ENCODE results near the gene PITX3. TPM values are rescaled to one million over a fixed set of nuclear protein-coding genes. Genes with fewer than 3 reads are reported as not detected.
A peak's percentile ranks its signal among the peaks of the same experiment; 100 is the strongest.

PITX3 gene
- total and polyA plus RNA-seq, 7 donors: 2.0 to 9.7 (median 7.6) TPM

DNA sequence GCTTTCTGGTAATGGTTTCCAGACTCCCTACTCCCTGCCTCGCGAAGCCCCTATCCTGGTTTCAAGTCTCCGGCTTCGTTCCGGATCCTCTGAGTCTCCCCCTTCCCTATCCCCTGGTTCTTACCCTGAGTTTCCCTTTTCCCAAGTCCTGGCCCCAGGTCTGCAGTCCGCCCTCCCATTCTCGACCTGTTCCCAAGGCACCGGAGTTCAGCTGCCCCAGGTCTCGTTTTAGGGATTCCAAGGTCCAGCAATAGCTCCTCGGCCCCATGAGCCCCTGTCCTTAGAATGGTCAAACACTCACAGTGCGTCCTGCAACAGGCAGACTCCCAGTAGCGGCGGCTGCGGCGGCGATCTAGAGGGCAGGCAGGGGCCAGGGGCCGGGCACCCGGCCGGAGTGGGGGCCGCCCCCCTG is 274 bp downstream of the PITX3 start:
- Histone ChIP-seq H3K27me3 (ENCODE audit: insufficient read depth in 3 of 3, low read length in 2 of 3) (no peaks in the 10 kb centered on the region), H3K27ac (peak overlapping the region; percentile 90), H3K9me3 (no peaks in the 10 kb centered on the region), H3K36me3 (ENCODE audit: insufficient read depth in 1 of 2, low read depth in 1 of 2) (no peaks in the 10 kb centered on the region), H3K4me3 (peak overlapping the region; percentile 87), H3K4me1 (peaks cover 43% of the 10 kb centered on the region)
- 1 to 2% (median 1%) methylated on average over 17 to 20 of the region's 20 CpGs for WGBS, 3 donors
- intact Hi-C loops (cut with DNase I): loop anchor here in 1 of 2 donors (10.0 kb wide), 1 partner anchor 54 kb away; no protein-coding TSS in a partner anchor
- ATAC-seq: peak in 2 of 4 donors; percentile 46 to 49
- no peak for DNase-seq
- TF ChIP-seq, protein P1, sequence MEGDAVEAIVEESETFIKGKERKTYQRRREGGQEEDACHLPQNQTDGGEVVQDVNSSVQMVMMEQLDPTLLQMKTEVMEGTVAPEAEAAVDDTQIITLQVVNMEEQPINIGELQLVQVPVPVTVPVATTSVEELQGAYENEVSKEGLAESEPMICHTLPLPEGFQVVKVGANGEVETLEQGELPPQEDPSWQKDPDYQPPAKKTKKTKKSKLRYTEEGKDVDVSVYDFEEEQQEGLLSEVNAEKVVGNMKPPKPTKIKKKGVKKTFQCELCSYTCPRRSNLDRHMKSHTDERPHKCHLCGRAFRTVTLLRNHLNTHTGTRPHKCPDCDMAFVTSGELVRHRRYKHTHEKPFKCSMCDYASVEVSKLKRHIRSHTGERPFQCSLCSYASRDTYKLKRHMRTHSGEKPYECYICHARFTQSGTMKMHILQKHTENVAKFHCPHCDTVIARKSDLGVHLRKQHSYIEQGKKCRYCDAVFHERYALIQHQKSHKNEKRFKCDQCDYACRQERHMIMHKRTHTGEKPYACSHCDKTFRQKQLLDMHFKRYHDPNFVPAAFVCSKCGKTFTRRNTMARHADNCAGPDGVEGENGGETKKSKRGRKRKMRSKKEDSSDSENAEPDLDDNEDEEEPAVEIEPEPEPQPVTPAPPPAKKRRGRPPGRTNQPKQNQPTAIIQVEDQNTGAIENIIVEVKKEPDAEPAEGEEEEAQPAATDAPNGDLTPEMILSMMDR (IDR thresholded peaks at IDR 0.05): no peak

DNA sequence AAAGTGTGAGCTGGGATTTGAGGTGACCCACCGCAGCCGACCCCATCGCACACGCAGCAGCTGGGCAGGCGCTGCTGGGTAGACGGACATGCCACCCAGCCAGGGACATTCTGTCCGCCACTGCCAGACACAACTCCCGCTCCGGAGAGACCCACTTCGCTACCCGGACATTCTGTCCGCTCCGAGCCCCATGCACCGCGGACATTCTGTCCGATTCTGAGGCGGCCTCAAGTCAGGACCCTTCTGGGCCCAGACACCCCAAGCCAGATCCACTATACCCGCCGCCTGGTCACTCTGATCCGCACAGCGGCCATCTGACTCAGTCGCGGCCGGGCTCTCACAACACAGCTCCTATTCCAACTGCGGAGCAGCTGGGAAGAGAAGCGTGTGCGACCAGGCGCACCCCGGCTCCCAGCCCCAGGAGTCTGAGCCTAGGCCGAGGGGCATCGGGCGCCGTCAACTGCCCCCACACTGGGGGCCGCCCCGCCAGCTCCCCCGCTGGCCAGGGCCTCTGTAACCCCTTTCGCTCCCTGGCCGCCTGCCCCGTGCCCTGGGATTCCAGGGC is 763 bp downstream of the PITX3 start:
- H3K27me3 ChIP-seq (ENCODE audit: insufficient read depth in 3 of 3, low read length in 2 of 3): no peaks in the 10 kb centered on the region
- H3K36me3 ChIP-seq (ENCODE audit: insufficient read depth in 1 of 2, low read depth in 1 of 2): no peaks in the 10 kb centered on the region
- intact Hi-C loops (cut with DNase I): loop anchor here in 1 of 2 donors (10.0 kb wide), 1 partner anchor 54 kb away; no protein-coding TSS in a partner anchor
- H3K4me3 ChIP-seq: peak overlapping the region; percentile 87
- H3K4me1 ChIP-seq: peaks cover 45% of the 10 kb centered on the region
- TF ChIP-seq, protein P1 (IDR thresholded peaks at IDR 0.05): no peak
- H3K27ac ChIP-seq: peak overlapping the region; percentile 90
- ATAC-seq (peak in 3 of 4 donors; percentile 24 to 42 (median 25)), DNase-seq (peak; percentile 44 to 70)
- WGBS, 3 donors: 7 to 11% (median 10%) methylated on average over 32 to 39 of the region's 39 CpGs
- no peaks in the 10 kb centered on the region for H3K9me3 ChIP-seq

DNA sequence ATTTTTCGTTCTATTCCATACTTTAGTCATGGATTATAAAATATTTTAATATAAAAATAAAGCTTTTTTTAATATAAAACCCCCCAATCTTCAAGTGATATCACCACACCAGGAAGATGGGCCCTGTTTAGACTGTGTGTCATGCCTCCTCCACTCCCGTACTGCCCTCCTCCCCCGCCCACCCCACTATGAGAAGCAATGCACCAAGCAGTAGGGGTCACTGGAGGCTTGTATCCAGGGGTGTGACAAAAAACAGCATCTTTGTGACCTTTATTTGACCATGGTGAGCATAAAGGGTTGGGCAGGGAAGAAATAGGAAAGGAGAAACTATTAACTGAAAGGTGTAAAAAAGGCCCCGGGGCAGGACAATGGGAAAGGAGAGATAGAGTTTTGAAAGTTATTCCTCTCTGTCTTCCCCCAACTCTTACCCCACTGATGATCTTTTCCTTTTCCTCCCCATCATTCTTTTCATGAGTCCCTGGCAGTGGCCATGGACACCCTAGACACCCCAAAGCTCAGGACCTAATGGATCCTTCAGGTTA is 3.5 kb downstream of the PITX3 start:
- Histone ChIP-seq H3K27me3 (ENCODE audit: insufficient read depth in 3 of 3, low read length in 2 of 3) (no peaks in the 10 kb centered on the region), H3K9me3 (no peaks in the 10 kb centered on the region), H3K4me1 (peaks cover 47% of the 10 kb centered on the region), H3K36me3 (ENCODE audit: insufficient read depth in 1 of 2, low read depth in 1 of 2) (no peaks in the 10 kb centered on the region), H3K27ac (no peak overlapping the region), H3K4me3 (no peak overlapping the region)
- intact Hi-C loops (cut with DNase I): no loop called here
- no peak for DNase-seq
- ATAC-seq: no peak
- WGBS, 3 donors: 30 to 52% (median 44%) methylated on average over 4 of the region's 4 CpGs
- TF ChIP-seq, protein P1 (IDR thresholded peaks at IDR 0.05): no peak

DNA sequence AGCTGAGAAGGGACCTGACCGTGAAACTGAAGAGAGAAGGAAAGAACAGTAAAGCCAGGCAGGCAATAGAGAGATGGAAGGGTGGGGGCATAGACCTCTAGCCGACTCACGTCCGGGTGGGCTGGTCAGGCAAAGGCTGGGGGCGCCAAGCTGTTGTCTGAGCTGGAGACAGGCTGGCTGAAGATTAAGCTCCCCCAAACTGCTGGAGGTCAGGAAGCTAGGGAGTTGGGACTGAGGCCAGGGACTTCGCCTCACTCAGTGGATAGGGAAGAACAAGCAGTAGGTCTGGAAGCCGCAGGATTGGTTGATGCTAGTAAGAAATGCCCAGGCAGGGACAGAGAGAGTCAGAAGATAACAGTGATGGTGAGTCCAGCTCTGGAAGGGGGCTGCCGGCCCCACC is 5.3 kb downstream of the PITX3 start:
- H3K36me3 ChIP-seq (ENCODE audit: insufficient read depth in 1 of 2, low read depth in 1 of 2): no peaks in the 10 kb centered on the region
- DNase-seq: no peak
- peaks cover 0 to 7% (median 0%) of the 10 kb centered on the region in 3 donors for H3K27me3 ChIP-seq (ENCODE audit: insufficient read depth in 3 of 3, low read length in 2 of 3)
- TF ChIP-seq, protein P1 (IDR thresholded peaks at IDR 0.05): no peak
- H3K4me1 ChIP-seq: peaks cover 37% of the 10 kb centered on the region
- H3K27ac ChIP-seq: no peak overlapping the region
- intact Hi-C loops (cut with DNase I): no loop called here
- no peak overlapping the region for H3K4me3 ChIP-seq
- H3K9me3 ChIP-seq: no peaks in the 10 kb centered on the region
- 45 to 58% (median 48%) methylated on average over 8 of the region's 8 CpGs for WGBS, 3 donors
- ATAC-seq: no peak
